Stimulated activated CD8-positive, alpha-beta memory T cell treated with anti-CD3 and anti-CD28 coated beads, Interleukin-2, amount 100 ng/mL, for 1 hour (primary cell): ENCODE data around the gene MYL4.
"Not testable (repeated sequence)": the region's sequence is repeated elsewhere in the genome, so short reads cannot be mapped to it uniquely, and the experiment has no call there.

Experiments used
- DNase-seq, 2 donors: peaks; one replicate each; pipeline ENCODE4 v3.0.0-alpha.2; 2020; ENCODE audit warnings: low read depth in 2 of 2

The MYL4 gene

DNA sequence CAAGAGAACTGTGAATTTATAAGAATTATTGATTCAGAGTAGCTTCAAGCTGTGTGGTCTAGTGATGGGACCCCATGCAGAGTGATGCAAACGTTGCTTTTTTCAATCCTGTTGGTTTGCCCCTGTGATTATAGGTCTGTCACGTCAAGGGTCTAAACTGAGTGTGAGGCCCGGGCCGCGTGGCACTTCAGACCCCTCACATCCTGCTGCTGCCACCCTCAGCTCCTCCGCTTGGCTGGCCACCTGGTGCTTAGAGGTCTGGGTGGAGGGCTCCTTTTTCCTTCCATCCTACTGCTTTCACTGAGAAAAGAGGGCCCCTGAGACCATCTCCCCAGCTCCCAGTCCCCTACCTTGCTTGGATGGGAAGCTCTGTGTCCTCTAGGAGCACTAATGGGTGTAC lies 12.0 kb downstream of the MYL4 start:
- DNase-seq: no peak

DNA sequence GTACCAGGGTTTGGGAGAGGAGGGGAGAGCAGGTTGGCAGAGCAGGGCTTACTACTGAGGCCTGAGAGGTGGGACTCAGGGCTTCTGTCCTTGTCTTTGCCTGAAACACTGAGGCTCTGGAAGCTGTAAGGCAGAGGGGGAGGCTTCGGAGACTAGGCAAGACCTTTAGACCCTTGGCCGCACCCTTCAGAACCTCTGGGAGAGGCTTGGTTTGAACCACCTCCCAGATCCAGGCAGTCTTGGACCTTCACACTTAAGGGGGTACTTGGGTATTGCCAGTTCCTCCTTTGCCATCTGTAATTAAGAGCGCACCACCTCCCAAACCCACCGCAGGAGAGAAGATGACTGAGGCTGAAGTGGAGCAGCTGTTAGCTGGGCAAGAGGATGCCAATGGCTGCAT lies 12.9 kb downstream of the MYL4 start:
- no peak for DNase-seq

DNA sequence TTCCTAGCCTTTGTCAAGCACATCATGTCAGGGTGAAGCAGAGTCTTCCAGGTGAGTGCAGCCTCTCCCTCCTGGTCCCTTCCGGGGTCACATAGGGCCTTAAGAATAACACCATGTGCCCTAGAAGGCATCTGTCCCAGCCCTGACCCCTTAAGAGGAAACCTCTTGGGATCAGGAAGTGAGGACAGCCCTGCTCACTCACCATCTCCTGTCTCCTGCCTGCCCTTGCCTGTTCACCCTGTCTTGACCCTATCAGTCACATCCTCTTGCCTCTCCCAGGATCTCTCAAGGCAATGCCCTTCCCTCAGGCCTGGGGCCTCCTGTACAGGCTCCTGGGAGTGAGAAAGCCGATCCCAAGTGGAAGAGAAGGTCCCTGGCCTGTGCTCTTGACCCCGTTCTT lies 13.9 kb downstream of the MYL4 start:
- no peak for DNase-seq

DNA sequence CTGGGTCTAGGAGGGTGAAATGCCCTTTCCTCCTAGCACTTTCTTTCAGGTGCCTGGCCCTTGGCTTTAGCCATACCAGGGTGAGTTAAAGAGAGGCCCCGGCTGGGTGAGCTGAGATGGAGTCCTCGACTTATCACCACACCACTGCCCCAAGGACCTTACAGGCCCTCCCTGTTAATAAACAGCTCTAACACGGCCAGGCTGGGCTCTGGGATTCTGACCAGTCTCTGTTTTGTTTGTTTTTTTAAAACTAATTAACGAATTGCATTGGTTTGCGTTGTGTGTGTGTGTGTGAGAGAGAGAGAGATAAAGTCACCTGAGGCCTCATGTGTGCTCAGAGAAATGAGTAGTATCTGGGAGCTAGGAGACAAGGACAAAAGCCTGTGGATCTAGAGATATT lies 14.3 kb downstream of the MYL4 start:
- DNase-seq: no peak

DNA sequence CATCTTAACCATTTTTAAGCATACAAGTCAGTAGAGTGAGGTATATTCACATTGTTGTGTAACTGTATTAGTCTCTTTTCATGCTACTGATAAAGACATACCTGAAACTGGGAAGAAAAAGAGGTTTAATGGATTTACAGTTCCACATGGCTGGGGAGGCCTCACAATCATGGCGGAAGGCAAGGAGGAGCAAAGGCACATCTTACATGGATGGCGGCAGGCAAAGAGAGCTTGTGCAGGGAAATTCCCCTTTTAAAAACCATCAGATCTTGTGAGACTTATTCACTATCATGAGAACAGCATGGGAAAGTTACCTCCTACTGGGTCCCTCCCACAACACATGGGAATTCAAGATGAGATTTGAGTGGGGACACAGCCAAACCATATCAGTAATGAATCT lies 14.9 kb downstream of the MYL4 start:
- not testable (repeated sequence) for DNase-seq

DNA sequence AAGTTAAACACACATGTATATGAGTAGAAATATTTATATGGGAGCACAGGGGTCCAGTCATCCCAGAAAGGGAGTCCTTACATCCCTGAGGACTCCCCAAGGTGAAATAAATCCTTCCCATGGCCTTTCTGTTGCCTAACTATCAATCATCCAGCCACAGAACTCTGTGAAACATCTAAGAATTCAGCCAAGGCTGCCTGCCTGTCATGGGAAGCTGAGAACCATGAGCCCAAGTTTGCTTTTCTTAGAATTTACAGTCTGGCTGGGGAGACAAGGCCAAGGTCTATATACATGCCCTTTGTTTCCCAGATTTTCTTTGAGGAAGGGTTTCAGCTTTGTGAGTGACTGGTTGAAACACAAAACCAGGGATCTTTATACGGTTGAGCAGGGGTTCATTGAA lies 15.8 kb downstream of the MYL4 start:
- no peak for DNase-seq

DNA sequence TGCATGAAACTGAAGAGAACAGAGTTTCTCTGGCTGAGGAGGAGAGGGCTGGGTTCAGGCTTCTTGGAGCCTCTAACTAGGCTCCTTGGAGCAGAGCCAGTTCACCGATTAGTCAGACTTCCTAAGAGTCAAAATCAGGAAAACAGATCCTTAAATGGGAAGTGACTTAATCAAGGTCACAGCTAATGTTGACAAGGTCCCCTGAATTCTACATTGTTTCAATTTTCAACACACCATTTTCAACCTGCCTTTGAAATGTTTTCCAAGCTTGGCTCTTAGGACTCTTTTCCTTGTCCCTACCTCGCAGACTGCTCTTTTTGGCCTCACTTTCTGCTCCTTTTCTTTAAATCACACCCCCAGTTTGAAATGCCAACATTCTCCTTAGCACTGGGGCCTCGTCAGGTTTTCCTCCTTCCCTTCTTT lies 16.3 kb downstream of the MYL4 start:
- no peak for DNase-seq

DNA sequence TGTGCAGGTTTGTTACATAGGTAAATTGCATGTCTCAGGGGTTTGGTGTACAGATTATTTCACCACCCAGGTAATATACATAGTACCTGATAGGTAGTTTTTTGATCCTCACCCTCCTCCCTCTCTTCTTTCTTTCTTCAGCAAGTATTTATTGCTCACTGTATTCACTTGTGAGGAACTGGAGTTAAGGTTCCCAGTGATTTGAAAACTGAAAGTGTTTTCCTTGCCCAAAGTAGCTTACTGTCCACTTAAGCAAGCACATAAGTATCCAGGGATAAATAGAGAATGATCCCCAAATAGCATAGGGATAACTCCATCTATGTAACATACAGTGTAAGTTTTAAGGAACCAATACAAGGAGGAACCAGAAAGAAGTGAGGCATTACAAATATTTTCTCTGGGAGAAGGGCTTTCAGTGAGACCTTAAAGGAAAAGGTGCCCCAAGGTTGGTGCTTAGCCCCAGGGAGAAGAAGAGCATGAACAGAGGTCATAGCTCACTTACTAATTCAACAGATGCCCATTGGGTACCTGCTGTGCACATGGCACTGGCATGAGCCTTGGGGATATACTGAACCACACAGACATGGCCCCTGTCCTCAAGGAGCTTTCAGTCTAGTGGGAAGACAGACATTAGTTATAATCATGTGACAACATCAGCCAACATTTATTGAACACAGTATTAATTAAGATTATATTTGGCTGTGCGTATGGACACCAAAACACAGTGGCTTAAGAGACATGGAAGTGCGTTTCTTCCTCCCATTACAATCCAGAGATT lies 17.0 kb downstream of the MYL4 start:
- DNase-seq: no peak

DNA sequence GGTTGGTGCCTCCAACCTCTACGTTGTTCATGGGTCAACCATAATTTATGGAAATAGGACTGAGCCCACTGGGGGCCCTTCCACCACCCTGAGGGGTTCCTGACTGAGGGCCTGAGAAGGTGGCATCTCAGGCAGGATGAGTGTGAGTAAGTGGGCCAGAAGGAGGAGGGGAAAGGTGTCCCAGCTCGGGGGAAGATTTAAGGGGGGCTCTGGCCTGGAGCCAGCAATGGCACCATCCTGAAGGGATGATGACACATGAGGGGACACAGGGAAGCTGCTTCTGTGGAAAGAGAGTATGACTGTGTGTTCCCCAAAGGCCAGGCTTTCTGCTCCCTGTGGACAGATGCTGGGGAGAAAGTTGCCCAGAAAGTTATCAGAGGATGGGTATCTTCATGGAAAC lies 18.7 kb downstream of the MYL4 start:
- DNase-seq: no peak

DNA sequence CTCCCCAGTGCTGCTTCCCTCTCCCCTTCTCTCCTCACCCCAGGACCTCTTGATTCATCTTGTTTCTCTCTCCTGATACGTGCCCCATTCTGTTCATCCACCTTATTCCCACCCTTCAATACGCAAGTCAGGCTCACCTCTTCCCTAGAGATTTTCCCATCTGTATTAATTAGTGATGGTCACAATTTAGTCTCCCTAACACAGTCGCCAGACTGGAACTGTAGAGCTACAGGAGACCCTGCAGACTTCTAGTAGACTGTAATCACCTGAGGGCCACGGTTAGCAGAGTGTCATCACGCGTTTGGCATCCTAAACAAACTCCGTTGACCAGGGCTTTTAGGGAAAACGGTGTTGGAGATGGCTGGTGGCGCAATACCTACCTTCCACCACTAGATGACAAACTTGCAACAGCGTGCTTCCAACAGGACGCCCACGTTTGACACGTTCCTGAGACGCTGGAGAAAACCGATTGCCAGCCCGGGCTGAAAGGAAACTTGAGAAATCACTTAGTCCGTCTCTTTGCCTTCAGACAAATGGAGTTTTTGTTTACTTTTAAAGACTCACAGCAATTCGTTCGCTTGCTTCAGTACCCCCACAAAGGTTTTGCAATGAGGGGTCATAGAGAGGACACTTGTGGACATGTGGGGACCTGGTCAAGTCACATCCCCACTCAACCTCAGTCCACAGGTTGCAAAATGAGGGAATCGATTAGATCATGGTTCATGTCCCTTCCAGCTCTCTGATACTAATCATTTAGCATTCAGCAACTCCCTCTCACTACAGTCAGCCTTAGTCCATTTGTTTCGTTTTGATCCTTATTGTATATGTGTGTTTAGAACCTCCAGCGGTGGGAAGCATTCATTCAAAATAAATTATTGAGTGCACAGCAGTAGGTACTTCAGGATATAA lies 20.6 kb downstream of the MYL4 start:
- peak in 1 of 2 donors; percentile 53 for DNase-seq

DNA sequence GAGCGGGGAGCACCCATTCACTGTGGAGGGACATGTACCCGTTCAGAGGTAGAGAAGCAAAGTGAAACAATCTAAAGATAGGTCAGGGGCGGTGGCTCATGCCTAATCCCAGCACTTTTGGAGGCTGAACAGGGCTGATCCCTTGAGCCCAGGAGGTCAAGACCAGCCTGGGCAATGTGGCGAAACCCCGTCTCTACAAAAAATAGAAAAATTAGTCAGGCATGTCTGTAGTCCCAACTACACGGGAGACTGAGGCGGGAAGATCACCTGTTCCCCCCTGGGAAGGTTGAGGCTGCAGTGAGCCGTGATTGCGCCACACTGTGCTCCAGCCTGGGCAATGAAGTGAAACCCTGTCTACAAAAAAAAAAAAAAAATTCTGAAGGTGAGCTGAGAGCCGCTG lies 21.7 kb downstream of the MYL4 start:
- no peak for DNase-seq

DNA sequence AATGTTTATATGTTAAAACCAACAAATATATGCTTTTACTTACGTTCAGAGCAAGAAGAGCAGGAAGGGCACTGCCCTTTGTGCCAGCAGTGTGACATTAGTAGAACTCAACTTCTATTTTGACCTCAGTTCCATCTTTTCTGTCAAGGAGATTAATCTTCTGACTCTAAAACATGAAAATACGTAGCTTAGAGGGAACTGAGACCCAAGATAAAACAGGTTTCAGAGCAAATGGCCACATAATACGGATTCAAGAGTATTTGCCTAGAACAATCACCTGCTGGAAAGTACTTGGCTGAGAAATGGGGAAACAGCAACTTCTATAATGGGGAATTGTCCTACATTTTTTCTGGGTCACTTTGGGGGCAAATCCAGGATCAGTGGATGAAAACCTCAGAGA lies 22.2 kb downstream of the MYL4 start:
- no peak for DNase-seq

DNA sequence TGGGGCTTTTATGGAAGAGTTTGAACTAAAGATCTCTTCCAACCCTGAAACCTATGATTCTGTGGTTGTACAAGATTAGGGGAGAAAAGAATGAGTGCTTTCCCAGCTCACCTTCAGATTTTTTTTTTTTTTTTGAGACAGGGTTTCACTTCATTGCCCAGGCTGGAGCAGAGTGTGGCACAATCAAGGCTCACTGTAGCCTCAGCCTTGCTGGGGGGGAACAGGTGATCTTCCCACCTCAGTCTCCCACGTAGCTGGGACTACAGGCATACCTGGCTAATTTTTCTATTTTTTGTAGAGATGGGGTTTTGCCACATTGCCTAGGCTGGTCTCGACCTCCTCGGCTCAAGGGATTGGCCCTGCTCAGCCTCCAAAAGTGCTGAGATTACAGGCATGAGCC lies 22.7 kb downstream of the MYL4 start:
- no peak for DNase-seq

DNA sequence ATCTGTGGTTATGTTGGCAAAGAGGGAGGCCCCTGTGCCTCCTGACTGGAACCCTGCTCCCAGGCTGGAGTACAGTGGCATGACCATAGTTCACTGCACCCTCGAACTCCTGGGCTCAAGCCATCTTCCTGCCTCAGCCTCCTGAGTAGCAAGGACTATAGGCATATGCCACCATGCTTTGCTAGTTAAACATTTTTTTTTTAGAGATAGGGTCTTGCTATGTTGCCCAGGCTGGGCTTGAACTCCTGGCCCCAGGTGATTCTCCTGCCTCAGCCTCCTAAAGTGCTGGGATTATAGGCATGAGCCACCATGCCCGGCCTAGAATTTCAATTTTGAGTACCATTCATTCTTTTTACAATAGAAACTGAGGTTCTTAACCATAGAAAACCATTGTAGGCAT lies 23.3 kb downstream of the MYL4 start:
- no peak for DNase-seq

DNA sequence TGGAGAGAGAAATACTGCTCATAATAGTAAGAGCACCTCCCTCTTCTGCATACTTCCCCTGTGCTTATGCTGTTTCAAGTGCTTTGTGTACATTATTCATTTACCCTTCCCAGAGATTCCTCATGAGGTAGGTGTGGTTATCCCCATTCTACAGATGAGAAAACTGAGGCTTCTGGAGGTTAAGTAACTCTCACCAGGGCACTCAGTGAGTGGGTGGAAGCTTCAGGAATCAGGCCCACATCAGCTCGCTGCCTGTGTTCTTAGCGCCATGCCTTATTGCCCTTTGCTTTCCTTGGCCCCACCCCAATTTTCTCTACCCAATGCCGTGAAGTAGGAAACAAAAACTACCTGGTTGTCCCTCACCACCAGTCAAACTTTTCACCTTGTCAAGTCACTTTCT lies 26.4 kb downstream of the MYL4 start:
- no peak for DNase-seq

DNA sequence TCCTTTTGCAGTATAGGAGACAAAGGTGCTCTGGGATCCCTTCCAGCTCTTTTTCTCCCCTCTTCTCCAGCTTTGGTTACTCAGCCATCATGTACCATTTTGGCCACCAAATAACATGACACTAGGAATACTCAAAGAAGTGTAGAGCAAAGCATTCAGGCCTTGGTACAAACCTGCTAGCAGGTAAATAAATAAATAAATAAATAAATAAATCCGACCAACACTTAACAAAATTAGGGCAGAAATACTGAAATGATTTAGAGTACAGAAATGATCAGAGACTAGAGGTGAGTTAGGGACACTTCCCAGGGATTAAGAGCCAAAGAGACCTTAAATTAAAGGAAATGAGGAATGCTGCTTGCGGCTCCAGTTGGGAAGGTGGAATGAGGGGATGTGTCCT lies 26.8 kb downstream of the MYL4 start:
- no peak for DNase-seq

DNA sequence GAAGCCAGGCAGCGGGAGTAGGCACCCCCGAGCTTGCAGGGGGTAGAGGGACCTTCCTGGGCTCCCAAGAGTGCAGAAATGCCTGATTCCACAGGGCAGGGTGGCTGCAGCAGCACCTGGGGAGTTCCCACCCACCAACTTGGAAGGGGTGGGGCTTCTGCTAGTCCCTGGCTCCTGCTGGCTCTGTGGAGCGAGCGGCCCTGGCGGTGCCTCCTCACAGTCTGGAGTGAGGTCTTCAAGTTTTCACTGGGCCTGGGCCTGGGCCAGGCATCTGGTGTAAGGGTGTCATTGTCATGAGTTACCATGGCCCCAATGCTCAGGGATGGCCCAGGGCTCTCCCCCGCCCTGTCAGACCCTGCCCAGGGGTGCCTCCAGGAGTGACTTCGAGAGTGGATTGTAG lies 28.7 kb downstream of the MYL4 start:
- no peak for DNase-seq

DNA sequence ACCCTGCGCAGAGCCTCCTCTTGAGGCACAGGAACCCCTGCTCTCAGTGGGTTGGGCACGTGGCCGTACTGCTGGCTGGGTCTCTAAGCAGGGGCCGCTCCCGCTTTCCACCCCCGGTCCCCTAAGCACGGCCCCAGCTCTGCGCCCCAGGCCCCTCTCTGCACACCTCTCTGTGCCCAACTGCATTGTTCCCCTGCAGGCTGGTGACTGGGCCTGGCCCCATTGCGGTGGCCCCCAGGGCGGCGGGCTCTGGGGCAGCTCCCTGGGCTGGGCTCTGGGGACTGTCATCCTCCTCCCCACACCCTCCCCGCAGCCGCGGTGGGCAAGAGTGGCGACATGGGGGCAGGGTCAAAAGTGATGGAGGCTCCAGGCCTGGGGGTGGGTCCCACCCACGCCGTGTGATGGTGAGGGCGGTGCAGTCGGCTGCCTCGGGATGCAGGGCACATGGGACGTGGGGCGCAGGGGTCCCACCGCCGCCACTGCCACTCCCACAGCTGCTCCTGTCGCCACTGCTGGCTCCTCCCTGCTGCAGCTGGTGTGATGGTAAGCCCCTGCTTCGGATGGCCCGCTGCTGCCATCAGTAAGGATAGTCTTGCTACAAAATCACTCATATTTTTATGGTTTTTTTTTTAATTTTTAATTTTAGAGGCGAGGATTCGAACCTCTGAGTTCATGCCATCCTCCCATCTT lies 29.3 kb downstream of the MYL4 start:
- DNase-seq: no peak

DNA sequence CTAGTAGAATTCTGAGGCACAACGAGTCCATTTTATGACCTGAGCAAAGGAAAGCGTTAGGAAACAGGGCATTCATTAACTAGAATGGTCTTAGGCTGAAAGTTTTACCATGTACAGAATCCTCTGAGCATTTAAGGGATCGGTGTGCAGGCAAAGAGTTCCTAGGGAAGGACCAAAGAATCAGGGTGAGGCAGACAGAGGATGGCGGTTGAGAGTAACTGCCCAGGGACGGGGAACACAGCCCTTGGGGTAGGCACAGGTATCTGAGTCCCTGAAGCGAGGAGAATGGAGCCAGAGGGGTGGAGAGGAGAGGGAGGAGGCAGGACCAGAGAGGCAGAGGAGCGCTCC lies 30.4 kb downstream of the MYL4 start:
- DNase-seq: no peak

DNA sequence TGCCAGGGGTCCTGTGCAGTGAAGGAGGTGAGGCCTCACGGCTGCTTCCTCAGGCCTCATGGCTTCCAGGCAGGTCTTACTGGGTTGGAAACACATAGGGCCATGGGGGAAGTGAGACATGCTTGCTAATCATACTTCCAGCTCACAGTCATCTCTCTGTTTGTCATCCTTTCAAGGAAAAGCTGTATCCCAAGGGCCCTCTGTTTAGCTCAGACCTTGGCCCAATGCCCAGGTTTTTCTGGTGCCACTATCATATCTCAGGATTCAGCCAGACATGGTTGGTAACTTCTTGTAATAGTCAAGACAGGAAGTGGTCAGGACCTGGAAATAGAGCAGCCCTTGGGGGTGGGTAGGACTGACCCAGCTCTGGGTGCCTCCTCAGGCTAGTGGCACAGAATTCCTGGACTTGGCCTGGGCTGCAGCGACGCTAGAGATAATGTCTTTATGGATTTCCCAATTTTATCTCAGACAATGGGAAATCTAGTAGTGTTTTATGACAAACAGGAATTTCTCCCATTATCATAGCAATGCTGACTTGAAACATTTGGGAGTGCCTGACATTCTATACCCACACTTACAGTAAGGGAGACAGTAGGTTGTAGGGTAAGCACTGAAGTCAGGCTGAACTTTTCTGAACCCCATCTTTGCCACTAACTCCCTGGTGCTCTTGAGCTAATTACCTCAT lies 31.0 kb downstream of the MYL4 start:
- DNase-seq: no peak

DNA sequence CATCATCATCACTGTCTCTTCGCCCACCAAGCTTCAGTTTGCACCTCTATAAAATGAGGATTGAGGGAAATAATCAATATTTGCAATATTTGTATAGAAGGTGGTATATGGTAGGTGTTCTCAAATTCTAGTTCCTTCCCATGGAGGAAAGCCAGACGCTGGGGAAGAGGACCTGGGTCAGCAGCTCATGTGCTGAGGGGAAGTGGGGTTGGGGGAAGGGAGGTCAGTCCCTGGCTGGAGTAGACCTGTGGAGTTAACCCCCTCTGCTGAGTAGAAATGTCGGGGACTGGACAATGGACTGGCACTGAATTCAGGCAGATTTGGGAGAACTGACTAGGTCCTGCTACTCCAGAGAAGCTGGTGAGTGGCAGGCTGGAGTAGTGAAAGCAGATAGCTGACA lies 31.7 kb downstream of the MYL4 start:
- DNase-seq: no peak

DNA sequence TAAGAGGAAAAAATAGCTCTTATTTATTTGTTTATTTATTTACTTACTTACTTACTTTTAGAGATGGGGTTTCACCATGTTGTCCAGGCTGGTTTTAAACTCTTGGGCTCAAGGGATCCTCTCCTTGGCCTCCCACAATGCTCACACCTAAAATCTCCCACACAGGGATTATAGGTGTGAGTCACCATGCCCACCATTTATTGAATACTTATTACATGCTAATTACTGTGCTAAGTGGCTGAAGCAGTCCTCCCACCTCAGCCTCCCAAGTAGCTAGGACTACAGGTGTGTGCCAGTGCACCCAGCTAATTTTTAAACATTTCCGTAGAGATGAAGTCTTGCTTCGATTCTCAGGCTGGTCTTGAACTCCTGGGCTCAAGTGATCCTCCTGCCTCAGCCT lies 33.5 kb downstream of the MYL4 start:
- no peak for DNase-seq
